PC-9 (cell line): Measurements from ENCODE around the gene TRIP12. TPM values are rescaled to one million over a fixed set of nuclear protein-coding genes. Genes with fewer than 3 reads are reported as not detected.

Experiments
- BruUV-seq: library from RNA; stranded (reverse); fragments of 400-500 nt; replicated peaks from 2 replicates; lab custom pipeline; 2021; lab: Mats Ljungman, UMichigan
- CTCF ChIA-PET: fragments of 300-600 bp; sonication (Branson Sonifier 250); formaldehyde crosslinking; loops from one replicate; lab custom pipeline; 2022; ENCODE audit warnings: antibody characterized with exemption; lab: Charles Lee
- POLR2A ChIA-PET: fragments of 300-600 bp; sonication (Branson Sonifier 250); formaldehyde crosslinking; loops from one replicate; lab custom pipeline; 2022; ENCODE audit warnings: antibody characterized with exemption; ENCODE audit not compliant: unreplicated experiment; lab: Charles Lee
- DNase-seq, 2 experiments: peaks; one replicate each; pipeline versions ENCODE4 v3.0.0 to v3.0.0-alpha.2; 2015 to 2022; ENCODE audit warnings: mixed read lengths in 1 of 2
- H2AFZ ChIP-seq: fragments of 200-600 bp; sonication (generic); 2 replicates; pipeline ENCODE4 v1.8.1; 2017; ENCODE audit warnings: antibody characterized with exemption
- H3F3A ChIP-seq: fragments of 200-600 bp; sonication (generic); 2 replicates; pipeline ENCODE4 v1.8.1; 2017; ENCODE audit warnings: antibody characterized with exemption, mild to moderate bottlenecking, low read depth; ENCODE audit not compliant: insufficient read depth
- H3K27ac ChIP-seq: fragments of 200-600 bp; sonication (generic); 2 replicates; pipeline ENCODE4 v1.6.1; 2016; ENCODE audit warnings: mixed run types
- H3K27me3 ChIP-seq: fragments of 200-600 bp; sonication (generic); 2 replicates; pipeline ENCODE4 v1.6.1; 2016; ENCODE audit warnings: low read depth, mixed run types; ENCODE audit not compliant: insufficient read depth
- H3K36me3 ChIP-seq: fragments of 200-600 bp; sonication (generic); 2 replicates; pipeline ENCODE4 v1.6.1; 2016; ENCODE audit warnings: low read depth, mixed run types
- H3K4me1 ChIP-seq: fragments of 200-600 bp; sonication (generic); replicated peaks from 2 replicates; pipeline ENCODE4 v1.6.1; 2016; ENCODE audit warnings: mixed run types; ENCODE audit not compliant: insufficient read depth
- H3K4me2 ChIP-seq: fragments of 200-600 bp; sonication (generic); 2 replicates; pipeline ENCODE4 v1.6.1; 2017; ENCODE audit warnings: mixed run types
- H3K4me3 ChIP-seq: fragments of 200-600 bp; sonication (generic); 2 replicates; pipeline ENCODE4 v1.6.1; 2016; ENCODE audit warnings: mixed run types
- H3K79me2 ChIP-seq: fragments of 200-600 bp; sonication (generic); 2 replicates; pipeline ENCODE4 v1.6.1; 2017; ENCODE audit warnings: low read depth, mixed run types
- H3K9me2 ChIP-seq: fragments of 200-600 bp; sonication (generic); 2 replicates; pipeline ENCODE4 v1.8.1; 2017; ENCODE audit warnings: mild to moderate bottlenecking; ENCODE audit not compliant: insufficient read depth
- H3K9me3 ChIP-seq: fragments of 200-600 bp; sonication (generic); 2 replicates; pipeline ENCODE4 v1.8.1; 2016; ENCODE audit warnings: low read depth; ENCODE audit not compliant: insufficient read depth
- H4K20me1 ChIP-seq: fragments of 200-600 bp; sonication (generic); 2 replicates; pipeline ENCODE4 v1.8.1; 2017; ENCODE audit not compliant: insufficient read depth
- EZH2 ChIP-seq: fragments of 200-600 bp; sonication (generic); IDR thresholded peaks from 2 replicates; pipeline ENCODE4 v1.8.0; 2017; ENCODE audit warnings: antibody characterized with exemption, low read depth
- intact Hi-C: fragments of 100-400 bp; cut with micrococcal nuclease; formaldehyde crosslinking; loops from one replicate; pipeline ENCODE4 v1.10.0; 2022; ENCODE audit not compliant: unreplicated experiment
- total RNA-seq: library from RNA; stranded (reverse); gene quantifications from 2 replicates; pipeline ENCODE4 v1.2.3, GENCODE V29; 2021
- TF ChIP-seq, protein P1 (sequence below): fragments of 200-600 bp; sonication (generic); conservative IDR thresholded peaks from 2 replicates; pipeline ENCODE4 v1.6.1; 2017; ENCODE audit warnings: mixed run types, antibody characterized with exemption, mild to moderate bottlenecking, moderate library complexity

The TRIP12 gene
- total RNA-seq, 1 experiment from 2014 or later = 226 TPM

DNA sequence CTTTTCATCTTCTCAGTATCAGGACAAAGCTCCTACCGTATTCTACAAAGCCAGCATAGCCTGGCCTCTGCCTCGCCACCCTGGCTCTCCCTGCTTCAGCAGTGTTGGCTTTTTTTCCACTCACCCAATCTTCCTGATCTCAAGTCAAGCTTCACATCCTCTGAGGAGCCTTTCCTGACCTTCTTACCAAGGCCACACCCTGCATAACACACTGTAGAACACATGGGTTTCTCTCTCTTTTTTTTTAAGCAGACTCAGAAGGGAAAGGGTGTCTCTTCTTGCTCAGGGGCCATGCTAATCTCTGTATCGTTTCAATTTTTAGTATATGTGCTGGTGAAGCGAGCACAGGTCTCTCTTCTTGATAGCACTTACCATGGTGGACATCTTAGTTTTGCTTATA is 15.7 kb upstream of the TRIP12 start:
- peaks cover 3% of the 10 kb centered on the region; the same call in 1 of the 2 replicates for H3K79me2 ChIP-seq

DNA sequence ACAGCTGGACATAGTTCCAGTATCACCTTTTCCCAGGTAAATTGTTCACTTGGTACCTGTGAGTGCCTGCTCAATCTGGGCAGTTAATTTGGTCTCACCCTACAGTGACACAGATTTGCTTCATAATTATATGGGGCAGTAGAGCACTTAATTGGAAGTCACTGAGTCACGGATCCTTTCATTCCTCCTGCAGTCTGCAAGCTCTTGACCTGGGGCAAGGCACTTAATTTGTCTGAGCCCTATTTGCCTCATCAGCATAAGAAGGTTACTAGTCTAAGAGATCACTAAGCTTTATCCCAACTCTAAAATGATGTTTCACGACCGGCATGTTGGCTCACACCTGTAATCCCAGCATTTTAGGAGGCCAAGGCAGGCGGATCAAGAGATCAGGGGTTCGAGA is 9.4 kb upstream of the TRIP12 start:
- TF ChIP-seq, protein P1, sequence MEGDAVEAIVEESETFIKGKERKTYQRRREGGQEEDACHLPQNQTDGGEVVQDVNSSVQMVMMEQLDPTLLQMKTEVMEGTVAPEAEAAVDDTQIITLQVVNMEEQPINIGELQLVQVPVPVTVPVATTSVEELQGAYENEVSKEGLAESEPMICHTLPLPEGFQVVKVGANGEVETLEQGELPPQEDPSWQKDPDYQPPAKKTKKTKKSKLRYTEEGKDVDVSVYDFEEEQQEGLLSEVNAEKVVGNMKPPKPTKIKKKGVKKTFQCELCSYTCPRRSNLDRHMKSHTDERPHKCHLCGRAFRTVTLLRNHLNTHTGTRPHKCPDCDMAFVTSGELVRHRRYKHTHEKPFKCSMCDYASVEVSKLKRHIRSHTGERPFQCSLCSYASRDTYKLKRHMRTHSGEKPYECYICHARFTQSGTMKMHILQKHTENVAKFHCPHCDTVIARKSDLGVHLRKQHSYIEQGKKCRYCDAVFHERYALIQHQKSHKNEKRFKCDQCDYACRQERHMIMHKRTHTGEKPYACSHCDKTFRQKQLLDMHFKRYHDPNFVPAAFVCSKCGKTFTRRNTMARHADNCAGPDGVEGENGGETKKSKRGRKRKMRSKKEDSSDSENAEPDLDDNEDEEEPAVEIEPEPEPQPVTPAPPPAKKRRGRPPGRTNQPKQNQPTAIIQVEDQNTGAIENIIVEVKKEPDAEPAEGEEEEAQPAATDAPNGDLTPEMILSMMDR = no peak
- no peak for TF ChIP-seq EZH2
- ChIA-PET CTCF (no interaction called here), POLR2A (no interaction called here)
- intact Hi-C loops = no loop called here
- Histone ChIP-seq H3F3A (peaks cover 40% of the 10 kb centered on the region), H3K4me2 (peak overlapping the region; percentile 59), H3K9me2 (no peaks in the 10 kb centered on the region), H4K20me1 (0 out of 2 replicates have a peak, but pooled peaks cover 5% of the 10 kb centered on the region), H3K9me3 (no peaks in the 10 kb centered on the region), H3K79me2 (peaks cover 13% of the 10 kb centered on the region), H3K4me1 (peaks cover 45% of the 10 kb centered on the region), H3K27me3 (no peaks in the 10 kb centered on the region), H3K27ac (peak overlapping the region; percentile 76), H2AFZ (no peak overlapping the region), H3K36me3 (no peaks in the 10 kb centered on the region), H3K4me3 (peak overlapping the region; percentile 31; the same call in 1 of the 2 replicates)
- peak in 1 of 2 experiments; percentile 63 for DNase-seq
- no TSS peak for BruUV-seq

More for the DNA sequence above, 15.7 kb upstream of the TRIP12 start:
- no peak for DNase-seq
- BruUV-seq = no TSS peak
- intact Hi-C loops = no loop called here
- POLR2A ChIA-PET = interaction anchor here (0.6 kb wide), 2 partner anchors 15 to 1132 kb away, joined by 3 to 4 read pairs; partner anchors contain the start of gene FBXO36
- H3K36me3 ChIP-seq = no peaks in the 10 kb centered on the region
- H3K4me2 ChIP-seq = no peak overlapping the region
- no peak overlapping the region for H2AFZ ChIP-seq
- no peaks in the 10 kb centered on the region for H3K9me2 ChIP-seq
- H3K27ac ChIP-seq = no peak overlapping the region
- H3K9me3 ChIP-seq = no peaks in the 10 kb centered on the region
- CTCF ChIA-PET = no interaction called here
- no peaks in the 10 kb centered on the region for H3K4me1 ChIP-seq
- H3F3A ChIP-seq = no peaks in the 10 kb centered on the region
- TF ChIP-seq, protein P1 = no peak
- TF ChIP-seq EZH2 = no peak
- no peak overlapping the region for H3K4me3 ChIP-seq
- no peaks in the 10 kb centered on the region for H3K27me3 ChIP-seq
- H4K20me1 ChIP-seq = no peaks in the 10 kb centered on the region

DNA sequence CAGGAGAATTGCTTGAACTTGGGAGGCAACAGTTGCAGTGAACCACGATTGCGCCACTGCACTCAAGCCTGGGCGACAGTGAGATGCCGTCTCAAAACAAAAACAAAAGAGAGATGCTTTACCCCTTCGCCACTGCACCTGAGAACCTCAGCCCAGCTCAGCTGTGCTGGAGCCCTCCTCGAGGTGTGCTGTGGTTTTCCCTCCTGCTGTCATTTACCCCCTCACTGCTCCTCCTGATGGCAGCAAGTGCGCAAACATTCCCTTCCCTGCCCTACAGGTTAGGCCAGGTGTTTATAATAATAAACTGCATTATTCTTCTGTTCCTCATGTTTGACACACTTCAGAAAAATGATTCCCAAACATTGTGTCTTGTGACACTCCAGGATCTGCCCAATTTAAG is 8.8 kb upstream of the TRIP12 start:
- H3K27ac ChIP-seq = peak overlapping the region; percentile 76
- no peak overlapping the region for H2AFZ ChIP-seq
- intact Hi-C loops = no loop called here
- POLR2A ChIA-PET = no interaction called here
- 0 out of 2 replicates have a peak, but pooled peaks cover 5% of the 10 kb centered on the region for H4K20me1 ChIP-seq
- H3K4me3 ChIP-seq = peak overlapping the region; percentile 31; the same call in 1 of the 2 replicates
- peaks cover 45% of the 10 kb centered on the region for H3K4me1 ChIP-seq
- H3K79me2 ChIP-seq = peaks cover 16% of the 10 kb centered on the region
- no peaks in the 10 kb centered on the region for H3K36me3 ChIP-seq
- H3K9me2 ChIP-seq = no peaks in the 10 kb centered on the region
- peaks cover 40% of the 10 kb centered on the region for H3F3A ChIP-seq
- no TSS peak for BruUV-seq
- peak; percentile 46 to 93 for DNase-seq
- no peaks in the 10 kb centered on the region for H3K27me3 ChIP-seq
- no peak for TF ChIP-seq EZH2
- TF ChIP-seq, protein P1 = no peak; the same call in 1 of the 2 replicates
- CTCF ChIA-PET = no interaction called here
- peak overlapping the region; percentile 59 for H3K4me2 ChIP-seq
- H3K9me3 ChIP-seq = no peaks in the 10 kb centered on the region
